NB4 (cell line): Measurements from ENCODE around the gene NUP210.

ENCODE experiments used
- DNase-seq: peaks from one replicate; pipeline ENCODE4 v3.0.0; 2010; ENCODE audit warnings: low read depth
- H3K4me3 ChIP-seq: one replicate; pipeline ENCODE4 v1.5.1; 2011; ENCODE audit warnings: mild to moderate bottlenecking, low read depth, low read length, moderate library complexity
- MYC ChIP-seq: IDR thresholded peaks from 2 replicates; pipeline ENCODE4 v1.6.1; 2011; ENCODE audit warnings: low read depth, low read length
- POLR2A ChIP-seq: IDR thresholded peaks from 2 replicates; pipeline ENCODE4 v1.6.1; 2011; ENCODE audit warnings: mild to moderate bottlenecking; ENCODE audit not compliant: insufficient read length; ENCODE audit errors: extremely low read depth
- TF ChIP-seq, protein P1 (sequence below): IDR thresholded peaks from 2 replicates; pipeline ENCODE4 v1.6.1; 2011; ENCODE audit warnings: low read depth, low read length
- TF ChIP-seq, protein P2 (sequence below): IDR thresholded peaks from one replicate; pipeline ENCODE4 v1.5.1; 2012; ENCODE audit warnings: low read depth, low read length

Gene NUP210

GRCh38 chr3:13420045-13420830 is at the start of gene NUP210:
TSS of gene NUP210 (minus strand) at chr3:13420322. CDS start at chr3:13420226, 96 bp downstream.
- DNase-seq, result peak; percentile 79
- H3K4me3 ChIP-seq, result peak within 1 kb of the TSS; percentile 71
- TF ChIP-seq, protein P1, sequence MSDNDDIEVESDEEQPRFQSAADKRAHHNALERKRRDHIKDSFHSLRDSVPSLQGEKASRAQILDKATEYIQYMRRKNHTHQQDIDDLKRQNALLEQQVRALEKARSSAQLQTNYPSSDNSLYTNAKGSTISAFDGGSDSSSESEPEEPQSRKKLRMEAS, result no peak
- TF ChIP-seq, protein P2, sequence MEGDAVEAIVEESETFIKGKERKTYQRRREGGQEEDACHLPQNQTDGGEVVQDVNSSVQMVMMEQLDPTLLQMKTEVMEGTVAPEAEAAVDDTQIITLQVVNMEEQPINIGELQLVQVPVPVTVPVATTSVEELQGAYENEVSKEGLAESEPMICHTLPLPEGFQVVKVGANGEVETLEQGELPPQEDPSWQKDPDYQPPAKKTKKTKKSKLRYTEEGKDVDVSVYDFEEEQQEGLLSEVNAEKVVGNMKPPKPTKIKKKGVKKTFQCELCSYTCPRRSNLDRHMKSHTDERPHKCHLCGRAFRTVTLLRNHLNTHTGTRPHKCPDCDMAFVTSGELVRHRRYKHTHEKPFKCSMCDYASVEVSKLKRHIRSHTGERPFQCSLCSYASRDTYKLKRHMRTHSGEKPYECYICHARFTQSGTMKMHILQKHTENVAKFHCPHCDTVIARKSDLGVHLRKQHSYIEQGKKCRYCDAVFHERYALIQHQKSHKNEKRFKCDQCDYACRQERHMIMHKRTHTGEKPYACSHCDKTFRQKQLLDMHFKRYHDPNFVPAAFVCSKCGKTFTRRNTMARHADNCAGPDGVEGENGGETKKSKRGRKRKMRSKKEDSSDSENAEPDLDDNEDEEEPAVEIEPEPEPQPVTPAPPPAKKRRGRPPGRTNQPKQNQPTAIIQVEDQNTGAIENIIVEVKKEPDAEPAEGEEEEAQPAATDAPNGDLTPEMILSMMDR, result no peak
- TF ChIP-seq MYC, result peak; percentile 30; the same call in 1 of the 2 replicates
- peak; percentile 47 for TF ChIP-seq POLR2A

- no peak overlapping the region for H3K4me3 ChIP-seq
- no peak for DNase-seq
These were observed 46.7 kb upstream of the NUP210 start for GRCh38 chr3:13466781-13467180.

DNA sequence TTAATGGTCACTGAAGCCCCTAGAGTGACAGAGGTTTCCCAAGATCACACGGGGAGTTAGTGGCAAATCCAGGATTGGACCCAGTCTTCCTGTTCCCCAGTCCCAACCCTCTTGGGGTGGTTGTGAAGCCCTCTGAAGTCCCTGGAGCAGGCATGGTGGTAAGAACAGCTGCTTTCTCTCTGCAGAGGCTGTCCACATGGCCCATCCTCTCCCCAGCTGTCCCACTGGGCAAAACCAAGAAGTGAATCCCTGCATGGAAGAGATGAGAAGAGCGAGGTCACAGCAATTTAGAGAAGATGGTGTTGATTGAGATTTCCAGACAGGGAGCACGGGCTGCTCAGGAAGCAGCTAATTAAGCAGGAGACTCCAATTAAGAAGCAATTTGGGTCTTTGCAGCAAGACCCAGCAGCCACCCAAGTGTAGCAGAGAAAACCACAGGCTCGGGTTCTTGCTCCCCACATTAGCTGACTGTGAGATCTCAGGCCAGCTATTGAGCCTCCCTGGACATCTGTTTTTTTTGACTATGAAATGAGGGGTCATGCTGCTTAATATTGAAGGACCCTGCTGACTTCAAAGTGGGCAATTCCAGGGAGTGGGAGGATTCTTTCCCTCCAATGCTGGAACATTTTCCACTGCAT is 45.2 kb upstream of the NUP210 start:
- no peak for DNase-seq
- H3K4me3 ChIP-seq, result no peak overlapping the region
- TF ChIP-seq POLR2A (no peak), MYC (no peak)
- TF ChIP-seq, protein P1, result no peak
- TF ChIP-seq, protein P2, result no peak

More at GRCh38 chr3:13466781-13467180, 46.7 kb upstream of the NUP210 start:
- TF ChIP-seq POLR2A, result no peak
- TF ChIP-seq, protein P1, result no peak
- TF ChIP-seq, protein P2, result no peak
- no peak for TF ChIP-seq MYC

GRCh38 chr3:13463618-13464400 is 43.7 kb upstream of the NUP210 start:
- TF ChIP-seq, protein P1, result no peak
- TF ChIP-seq POLR2A (no peak), MYC (no peak)
- TF ChIP-seq, protein P2, result no peak

GRCh38 chr3:13462822-13463221 is 42.7 kb upstream of the NUP210 start:
- no peak overlapping the region for H3K4me3 ChIP-seq
- no peak for TF ChIP-seq POLR2A
- TF ChIP-seq, protein P1, result no peak
- TF ChIP-seq, protein P2, result no peak
- no peak for TF ChIP-seq MYC
- DNase-seq, result no peak

More at GRCh38 chr3:13463618-13464400, 43.7 kb upstream of the NUP210 start:
- no peak overlapping the region for H3K4me3 ChIP-seq
- no peak for DNase-seq
